Measurements from ENCODE around the gene OIT3.
A peak's percentile ranks its signal among the peaks of the same experiment; 100 is the strongest.

OIT3 gene

DNA sequence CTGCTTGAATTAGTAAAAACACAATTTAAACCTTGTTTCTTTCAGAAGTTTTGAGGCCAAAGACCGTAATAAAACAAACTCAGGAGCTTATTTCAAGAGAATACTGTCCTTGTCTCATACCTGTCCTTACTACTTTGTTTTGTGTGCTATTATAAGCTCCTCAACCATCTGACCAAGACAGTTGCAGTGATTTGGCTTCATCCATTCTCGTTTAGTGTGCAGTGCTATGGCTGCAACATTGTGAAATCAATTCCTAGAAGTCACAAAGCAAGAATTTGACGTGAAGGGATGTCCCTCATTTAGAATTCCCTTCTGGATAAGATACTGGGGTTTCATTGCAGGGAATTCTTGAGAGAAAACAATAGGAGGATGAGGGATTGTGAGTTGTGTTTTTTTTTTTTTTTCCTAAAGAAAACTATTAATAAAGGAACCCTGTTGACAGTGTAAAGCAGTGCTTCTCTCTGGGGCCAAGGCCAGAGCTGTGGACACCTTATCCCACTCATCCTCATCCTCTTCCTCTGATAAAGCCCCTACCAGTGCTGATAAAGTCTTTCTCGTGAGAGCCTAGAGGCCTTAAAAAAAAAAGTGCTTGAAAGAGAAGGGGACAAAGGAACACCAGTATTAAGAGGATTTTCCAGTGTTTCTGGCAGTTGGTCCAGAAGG, at the start of gene OIT3:
TSS of gene OIT3 (plus strand) at position 604 of the 663 bp plus-strand sequence. CDS start 60 bp downstream, outside the sequence.
- no peak for DNase-seq (ENCODE audit: low spot score)

DNA sequence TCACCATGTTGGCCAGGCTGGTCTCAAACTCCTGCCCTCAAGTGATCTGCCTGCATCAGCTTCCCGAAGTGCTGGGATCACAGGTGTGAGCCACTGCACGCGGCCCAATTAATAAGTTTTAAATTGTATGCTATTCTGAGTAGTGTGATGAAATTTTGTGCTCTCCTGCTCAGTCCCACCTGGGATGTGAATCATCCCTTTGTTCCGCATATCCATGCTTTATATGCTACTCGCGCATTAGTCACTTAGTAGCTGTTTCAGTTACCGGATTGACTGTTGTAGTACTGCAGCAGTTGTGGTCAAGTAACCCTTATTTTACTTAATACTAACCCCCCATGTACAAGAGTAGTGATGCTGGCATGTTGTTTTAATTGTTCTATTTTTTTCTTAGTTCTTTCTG, 47.3 kb upstream of the OIT3 start:
- DNase-seq (ENCODE audit: low spot score), result peak; percentile 94

DNA sequence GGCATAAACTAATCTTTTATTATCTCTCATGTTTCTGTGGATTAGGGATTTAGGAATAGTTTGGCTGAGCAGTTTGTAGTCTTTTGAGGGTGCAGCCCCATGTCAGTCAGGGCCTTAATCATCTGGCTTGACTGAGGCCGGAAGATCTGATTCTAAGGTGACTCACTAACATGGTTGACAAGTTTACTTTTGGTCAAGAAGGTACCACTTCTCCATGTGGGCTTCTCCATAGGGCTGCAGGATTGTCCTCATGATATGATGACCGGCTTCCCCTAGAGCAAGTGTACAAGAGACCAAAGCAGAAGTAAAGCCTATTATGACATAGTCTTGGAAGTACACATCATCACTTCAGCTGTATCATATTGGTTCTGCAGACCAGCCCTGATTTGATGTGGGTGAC, 45.9 kb upstream of the OIT3 start:
- DNase-seq (ENCODE audit: low spot score), result peak; percentile 51

DNA sequence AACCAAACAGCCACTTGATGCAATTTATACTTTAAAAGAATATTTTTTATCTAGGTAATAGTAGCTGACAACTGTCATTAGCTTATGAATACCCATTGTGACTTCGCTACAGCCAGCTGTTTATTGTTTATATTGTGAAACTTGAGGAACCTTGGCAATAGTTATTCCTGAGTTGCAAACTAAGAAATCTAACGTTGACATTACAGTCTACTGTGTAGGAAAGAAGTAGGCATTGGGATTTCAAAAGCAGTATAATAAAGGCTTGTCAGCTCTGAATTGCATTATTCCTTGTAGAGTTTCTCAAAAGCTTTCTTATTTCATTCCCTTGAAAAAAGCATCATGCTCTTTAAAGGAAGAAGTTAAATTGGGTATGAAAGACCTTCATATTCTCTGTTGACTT, 42.7 kb upstream of the OIT3 start:
- no peak for DNase-seq (ENCODE audit: low spot score)

DNA sequence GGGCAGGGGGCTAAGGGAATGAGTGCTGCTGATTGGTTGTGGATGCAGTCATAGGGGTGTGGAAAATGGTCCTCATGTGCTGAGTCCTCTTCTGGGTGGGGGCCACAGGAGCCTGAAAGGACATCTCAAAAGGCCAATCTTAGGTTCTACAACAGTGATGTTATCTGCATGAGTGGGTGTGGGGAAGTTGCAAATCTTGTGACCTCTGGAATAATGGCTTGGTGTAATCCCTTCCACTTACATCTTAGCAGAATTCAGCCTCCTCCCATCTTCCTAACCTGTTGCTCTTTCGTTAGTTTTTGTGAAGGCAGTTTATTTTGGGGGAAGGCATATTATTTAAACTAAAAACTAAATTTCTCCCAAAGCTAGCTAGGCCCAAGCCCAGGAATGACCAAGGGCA, 42.0 kb upstream of the OIT3 start:
- no peak for DNase-seq (ENCODE audit: low spot score)

DNA sequence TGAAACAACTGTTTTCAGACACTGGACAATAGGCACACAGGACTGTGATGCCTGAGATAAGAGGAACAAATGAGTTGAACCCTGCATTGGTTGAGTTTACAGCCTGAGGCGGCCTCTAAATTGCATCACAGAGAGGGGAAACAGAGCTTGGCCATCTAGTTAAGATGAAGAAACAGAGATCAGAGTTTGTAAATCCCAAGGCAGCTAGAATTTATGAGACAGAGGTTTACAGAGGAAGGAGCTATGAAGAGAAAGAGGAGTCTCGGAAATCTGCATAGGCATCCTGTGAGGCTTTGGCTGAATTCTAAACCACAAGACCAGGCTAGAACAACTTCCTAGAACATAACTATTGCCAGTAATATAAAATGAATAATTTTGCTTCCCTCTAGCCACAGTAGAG, 41.0 kb upstream of the OIT3 start:
- no peak for DNase-seq (ENCODE audit: low spot score)

DNA sequence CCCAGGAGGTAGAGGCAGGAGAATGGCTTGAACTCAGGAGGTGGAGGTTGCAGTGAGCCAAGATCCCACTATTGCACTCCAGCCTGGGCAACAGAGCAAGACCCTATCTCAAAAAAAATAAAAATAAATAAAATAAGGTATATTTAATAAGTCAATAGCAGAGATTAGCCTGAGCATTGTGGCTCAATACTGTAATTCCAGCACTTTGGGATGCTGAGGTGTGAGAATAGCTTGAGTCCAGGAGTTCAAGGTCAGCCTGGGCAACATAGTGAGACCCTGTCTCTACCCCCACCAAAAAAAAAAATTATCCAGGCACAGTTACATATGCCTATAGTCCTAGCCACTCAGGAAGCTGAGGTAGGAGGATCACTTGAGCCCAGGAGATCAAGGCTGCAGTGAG, 38.4 kb upstream of the OIT3 start:
- no peak for DNase-seq (ENCODE audit: low spot score)

DNA sequence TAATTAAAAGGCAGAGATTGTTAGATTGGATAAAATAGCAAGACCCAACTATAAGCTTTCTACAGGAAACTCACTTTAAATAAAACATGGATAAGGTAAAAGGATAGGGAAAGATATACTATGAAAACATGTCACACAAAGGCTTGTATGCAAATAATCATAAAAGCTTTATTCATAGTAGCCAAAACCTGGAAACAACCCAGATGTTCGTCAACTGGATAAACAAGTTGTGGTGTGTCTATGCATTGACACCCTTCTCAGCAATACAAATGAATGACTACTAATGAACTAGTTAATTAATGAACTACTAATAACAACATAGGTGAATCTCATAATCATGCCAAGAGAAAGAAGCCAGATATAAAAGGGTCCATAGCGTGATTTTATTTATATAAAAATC, 37.7 kb upstream of the OIT3 start:
- DNase-seq (ENCODE audit: low spot score), result no peak

DNA sequence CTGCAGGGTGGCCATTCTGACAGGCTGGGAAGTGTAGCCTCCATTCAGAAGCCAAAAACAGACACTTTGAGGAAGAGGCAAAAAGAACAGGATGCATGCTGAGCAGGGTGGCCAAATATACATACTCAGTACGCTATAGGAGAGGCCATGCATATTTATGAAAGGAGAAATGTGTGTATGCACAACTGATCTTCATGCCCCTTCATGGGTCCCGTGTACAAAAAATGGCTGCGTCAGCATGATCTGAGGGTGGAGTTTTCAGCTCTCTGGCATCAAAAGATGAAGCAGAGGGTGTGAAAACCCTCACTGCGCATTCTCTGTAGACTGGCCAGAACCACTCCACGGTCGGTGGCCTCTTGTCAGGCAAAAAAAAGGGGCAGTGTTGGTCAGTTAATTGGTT, 35.5 kb upstream of the OIT3 start:
- DNase-seq (ENCODE audit: low spot score), result no peak

DNA sequence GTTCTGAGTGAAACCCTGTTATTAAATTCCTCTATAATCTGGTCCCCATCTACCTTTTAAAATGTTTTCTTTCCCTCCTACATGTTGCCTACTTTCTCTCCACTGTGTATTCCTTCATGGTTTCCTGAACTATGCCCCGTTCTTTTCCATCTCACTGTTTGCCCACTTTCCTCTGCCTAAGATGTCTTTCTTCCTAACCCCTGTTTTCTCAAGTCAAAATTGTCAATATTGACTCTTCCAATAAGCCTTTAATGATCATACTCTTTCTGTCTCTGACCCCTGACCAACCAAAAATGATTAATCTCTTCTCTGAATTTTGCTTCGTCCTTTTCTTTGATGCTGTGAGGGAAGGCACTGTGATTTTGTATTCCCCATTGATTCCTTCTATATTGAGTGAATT, 30.6 kb upstream of the OIT3 start:
- DNase-seq (ENCODE audit: low spot score), result no peak

DNA sequence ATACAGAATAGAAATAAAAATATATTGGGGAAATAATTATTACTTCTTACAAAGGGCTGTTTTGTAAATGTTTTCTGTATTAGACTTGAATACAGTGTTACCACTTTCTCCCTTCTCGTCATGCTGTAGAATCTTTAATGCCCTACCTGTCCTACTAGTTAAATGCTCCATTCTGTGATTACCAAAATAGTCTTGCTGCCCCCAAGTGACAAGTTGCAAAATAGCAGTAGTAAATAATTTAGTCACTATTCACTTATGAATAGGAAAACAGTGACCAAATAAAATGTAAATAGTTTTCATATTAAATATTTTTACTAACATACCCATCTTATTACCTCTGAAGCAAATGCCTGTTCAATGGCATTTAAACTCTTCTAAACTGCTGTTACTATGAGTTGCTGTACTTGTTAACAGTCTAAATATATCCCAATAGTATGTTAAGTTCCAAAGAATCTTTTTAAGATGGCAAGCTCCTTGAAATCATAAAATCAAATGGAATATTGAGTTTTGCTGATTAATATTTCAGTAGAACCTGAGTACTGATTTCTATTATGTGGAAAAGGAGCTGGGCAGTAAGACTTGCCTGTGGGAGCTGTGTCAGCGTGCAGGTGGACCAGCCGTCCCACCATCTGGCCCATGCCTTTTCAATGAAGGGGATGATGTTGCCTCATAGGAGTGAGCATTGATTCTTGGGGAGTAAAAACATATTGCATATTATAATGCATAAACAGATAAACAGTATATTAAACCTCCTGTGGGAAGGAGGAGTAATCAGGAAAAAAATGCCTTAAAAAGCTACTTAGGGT, 18.1 kb upstream of the OIT3 start:
- DNase-seq (ENCODE audit: low spot score), result peak; percentile 52

DNA sequence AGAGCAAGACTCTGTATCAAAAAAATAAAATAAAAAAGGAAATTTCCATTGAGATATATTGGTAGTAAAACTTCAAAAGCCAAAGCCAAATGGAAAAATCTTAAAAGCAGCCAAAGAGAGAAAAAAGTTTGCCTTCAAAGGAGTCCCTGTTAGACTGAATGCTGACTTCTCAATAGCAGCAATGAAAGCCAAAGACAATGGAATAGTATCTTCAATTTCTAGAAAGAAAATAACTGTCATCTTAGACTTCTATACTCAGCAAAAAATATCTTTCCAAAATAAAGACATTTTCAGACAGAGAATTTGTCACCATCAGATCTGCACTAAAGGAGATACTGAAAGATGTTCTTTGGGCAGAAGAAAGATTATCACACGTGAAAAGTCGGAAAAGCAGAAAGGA, 14.3 kb upstream of the OIT3 start:
- no peak for DNase-seq (ENCODE audit: low spot score)

DNA sequence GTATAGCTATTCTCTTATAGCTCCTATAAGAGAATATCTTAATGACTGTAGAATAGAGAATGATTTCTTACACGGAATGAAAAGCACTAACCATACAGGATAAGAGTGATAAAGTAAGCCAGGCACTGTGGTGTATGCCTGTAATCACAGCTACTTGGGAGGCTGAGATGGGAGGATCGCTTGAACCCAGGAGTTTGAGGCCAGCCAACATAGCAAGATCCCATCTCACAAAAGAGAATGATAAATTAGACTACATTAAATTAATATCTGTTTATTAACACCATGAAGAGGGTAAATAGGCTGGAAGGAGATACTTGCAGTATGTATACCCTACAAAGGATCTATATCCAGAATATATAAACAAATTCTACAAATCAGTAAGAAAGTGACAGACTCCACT, 12.2 kb upstream of the OIT3 start:
- no peak for DNase-seq (ENCODE audit: low spot score)

DNA sequence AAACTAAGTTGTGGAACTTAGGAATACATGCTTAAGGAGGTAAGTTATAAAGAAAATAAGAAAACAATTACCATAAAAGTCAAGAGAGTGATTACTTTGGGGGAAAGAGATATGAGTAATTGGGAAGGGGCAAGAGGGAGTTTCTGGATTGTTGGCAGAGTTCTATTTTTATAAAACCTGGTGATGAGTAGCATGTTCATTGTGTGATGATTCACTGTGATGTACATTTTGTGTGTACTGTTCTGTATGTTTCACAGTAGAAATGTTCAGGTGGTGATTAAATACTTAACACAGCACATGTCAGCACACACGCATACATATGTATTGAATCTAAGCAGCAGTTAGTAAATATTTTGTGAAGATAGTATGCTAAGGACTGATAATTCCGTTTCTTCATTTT, 9.7 kb upstream of the OIT3 start:
- DNase-seq (ENCODE audit: low spot score), result no peak

DNA sequence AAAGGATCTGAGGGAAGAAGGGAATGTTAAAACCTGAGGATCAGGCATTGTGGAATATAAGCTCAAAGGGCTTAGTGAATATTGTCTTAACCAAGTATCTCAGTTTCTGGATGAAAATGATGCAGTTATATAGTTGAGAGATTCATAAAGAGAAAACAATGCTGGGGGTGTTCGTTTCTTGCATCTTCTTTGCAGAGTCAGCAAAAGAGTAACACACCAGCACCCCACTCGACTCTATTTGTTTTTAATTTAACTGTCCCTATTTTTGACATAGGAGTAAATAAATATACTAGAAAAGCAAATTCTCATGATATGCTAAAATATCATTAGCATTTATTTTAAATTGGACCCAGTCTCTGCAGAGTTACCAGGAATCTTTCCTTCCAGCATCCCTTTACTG, 7.6 kb upstream of the OIT3 start:
- no peak for DNase-seq (ENCODE audit: low spot score)

DNA sequence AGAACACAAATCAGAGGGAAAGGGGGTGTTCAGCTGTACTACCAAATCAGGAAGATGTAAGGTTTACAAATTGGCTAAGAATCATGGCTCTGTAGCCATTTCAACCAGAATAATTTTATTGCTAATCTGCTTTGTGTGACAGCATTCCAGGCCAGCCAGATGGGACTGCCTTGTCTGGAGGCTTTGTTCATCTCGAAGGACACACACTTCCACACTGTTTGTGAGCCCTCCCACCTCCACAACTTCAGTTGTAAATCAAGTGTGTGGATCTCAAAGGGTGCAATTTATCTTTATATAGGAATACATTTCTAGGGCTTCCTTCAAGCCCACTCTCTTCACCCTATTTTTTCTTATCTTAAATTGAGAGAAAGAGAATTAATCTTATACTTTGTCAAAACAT, 6.9 kb upstream of the OIT3 start:
- DNase-seq (ENCODE audit: low spot score), result no peak

DNA sequence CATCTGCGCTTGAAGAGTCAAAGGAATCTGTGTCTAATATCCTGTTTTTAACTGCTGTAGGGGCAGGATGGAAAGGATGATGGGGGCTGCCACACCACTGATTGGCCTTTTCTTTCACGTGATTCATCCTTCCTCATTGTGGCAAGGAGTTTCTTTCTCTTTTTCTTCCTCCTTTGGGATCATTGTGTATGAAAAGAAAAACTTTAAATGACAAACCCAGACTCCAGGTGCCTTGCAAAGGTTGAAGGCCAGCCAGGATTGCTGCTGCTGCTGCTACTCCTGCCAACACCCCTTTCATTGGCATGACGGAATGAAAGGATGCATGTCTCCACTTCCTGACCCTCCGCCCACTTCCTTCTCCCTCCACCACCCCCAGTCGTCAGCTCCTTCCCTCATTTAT, 6.5 kb upstream of the OIT3 start:
- peak; percentile 34 for DNase-seq (ENCODE audit: low spot score)

DNA sequence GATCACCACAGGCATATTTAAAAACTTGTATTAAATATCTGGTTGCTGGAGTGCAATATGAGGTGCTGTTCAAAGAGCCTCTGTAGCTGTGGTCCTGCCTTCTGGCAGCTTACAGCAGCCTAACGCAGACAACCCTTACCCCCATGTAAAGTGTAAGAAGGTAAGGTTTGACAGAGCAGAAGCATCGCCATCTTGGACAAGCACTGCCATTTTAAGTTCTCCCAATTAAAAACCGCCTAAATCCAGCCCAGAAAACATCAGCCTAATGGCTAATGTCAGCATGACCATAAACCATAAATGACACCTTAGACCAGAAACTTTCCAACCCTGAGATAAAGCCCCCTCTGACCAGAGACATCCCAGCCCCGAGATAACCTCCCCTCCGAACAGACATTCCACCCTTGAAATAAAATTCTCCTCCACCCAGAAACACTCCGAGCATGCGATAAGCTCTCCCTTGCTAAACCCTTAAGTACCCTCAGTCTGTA, 5.3 kb upstream of the OIT3 start:
- no peak for DNase-seq (ENCODE audit: low spot score)

DNA sequence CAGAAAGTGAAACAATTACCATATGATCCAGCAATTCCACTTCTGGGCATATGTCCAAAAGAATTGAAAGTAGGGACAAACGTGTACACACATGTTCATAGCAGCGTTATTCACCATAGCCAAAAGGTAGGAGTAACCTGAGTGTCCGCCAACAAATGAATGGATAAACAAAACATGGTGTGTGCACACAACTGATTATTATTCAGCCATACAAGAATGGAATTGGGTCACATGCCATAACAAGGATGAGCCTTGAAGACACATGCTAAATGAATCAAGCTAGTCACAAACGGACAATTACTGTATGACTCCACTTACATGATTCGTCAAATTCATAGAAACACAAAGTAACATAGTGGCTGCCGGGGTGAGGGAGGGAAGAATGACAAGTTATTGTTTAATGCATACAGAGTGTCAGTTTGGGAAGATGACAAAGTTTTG, 4.1 kb upstream of the OIT3 start:
- peak; percentile 11 for DNase-seq (ENCODE audit: low spot score)

DNA sequence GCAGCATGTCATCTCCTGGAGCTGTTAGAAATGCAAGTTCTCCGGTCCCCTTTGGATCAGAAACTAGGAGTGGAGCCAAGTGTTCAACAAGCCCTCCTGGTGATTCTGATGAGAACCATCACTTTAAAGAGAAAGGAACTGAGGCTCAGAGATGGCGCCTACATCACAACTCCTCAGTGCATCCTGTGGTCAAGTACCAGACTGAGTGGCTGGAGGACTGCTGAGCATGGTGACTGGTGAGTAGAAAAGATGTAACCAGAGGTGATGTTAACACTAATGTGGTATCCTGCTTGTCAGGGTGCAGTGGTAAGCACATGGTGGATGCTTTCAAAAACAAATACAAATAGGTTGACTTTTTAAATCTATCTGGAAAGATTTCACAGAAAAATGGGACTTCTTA, 3.5 kb upstream of the OIT3 start:
- DNase-seq (ENCODE audit: low spot score), result no peak

DNA sequence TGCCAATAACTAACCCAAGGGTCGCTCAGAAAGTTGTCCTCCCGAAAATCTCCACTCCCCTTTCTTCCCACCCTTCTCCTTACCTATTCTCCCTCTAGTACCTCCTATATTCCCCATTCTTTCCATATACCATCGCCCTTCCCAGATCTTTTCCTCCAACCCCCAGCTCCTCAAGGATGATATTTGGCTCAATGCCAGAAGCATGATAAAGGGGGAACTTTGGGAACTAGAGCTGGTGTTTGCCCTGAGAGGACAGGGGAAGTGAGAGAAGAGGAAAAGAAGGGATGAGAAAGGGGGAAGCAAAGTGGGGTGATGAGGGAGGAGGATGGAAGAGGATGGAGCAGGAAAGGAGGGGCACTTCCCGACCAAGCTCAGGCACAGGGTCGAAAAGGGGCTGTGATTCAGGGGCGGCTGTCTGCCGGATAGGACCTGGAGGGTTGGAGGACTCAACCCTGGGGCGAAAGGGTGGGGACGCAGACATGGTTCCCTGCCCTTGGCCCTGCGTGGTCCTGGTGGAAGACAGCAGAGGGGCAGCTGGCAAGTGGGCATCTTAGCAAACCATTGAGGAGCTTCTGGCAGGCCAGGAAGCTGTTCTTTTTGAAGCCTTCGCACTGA, 1.8 kb downstream of the OIT3 start:
- DNase-seq (ENCODE audit: low spot score), result no peak

DNA sequence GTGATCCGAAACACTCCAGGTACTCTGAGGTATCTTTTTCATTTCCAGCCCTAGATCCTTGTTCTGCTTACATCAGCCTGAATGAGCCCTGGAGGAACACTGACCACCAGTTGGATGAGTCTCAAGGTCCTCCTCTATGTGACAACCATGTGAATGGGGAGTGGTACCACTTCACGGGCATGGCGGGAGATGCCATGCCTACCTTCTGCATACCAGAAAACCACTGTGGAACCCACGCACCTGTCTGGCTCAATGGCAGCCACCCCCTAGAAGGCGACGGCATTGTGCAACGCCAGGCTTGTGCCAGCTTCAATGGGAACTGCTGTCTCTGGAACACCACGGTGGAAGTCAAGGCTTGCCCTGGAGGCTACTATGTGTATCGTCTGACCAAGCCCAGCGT, 5.1 kb downstream of the OIT3 start:
- DNase-seq (ENCODE audit: low spot score), result no peak

DNA sequence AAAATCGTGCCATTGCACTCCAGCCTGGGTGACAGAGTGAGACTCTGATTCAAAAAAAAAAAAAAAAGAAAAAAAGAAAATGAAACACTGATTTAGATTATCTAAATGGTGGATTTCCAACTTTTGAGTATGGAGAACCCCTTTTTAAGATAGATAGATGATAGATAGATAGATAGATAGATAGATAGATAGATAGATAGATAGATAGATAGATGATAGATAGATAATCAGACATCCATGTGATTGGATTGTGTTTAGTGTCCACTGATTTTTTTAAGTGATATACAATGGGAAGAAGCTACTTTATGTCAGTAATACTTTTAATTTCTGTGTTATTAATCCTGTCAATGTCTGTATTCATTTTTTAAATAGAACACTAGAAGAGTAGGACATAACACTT, 6.0 kb downstream of the OIT3 start:
- no peak for DNase-seq (ENCODE audit: low spot score)

All from kidney tubule cell (primary cell).